Osteocyte (in vitro differentiated cells): ENCODE measurements around the gene VWF. TPM values are rescaled to one million over a fixed set of nuclear protein-coding genes. Genes with fewer than 3 reads are reported as not detected.
"Not testable (repeated sequence)": the region's sequence is repeated elsewhere in the genome, so short reads cannot be mapped to it uniquely, and the experiment has no call there.

Experiments used
- DNase-seq: peaks from one replicate; pipeline ENCODE4 v3.0.0; 2021; ENCODE audit warnings: mixed read lengths; ENCODE audit not compliant: unreplicated experiment; ENCODE audit errors: extremely low spot score
- H3K27ac Mint-ChIP-seq: one replicate; pipeline ENCODE4 v1.8.0; 2021; ENCODE audit warnings: mild to moderate bottlenecking, mixed read lengths; ENCODE audit not compliant: unreplicated experiment
- H3K27me3 Mint-ChIP-seq: one replicate; pipeline ENCODE4 v1.8.0; 2021; ENCODE audit warnings: mixed read lengths; ENCODE audit not compliant: unreplicated experiment
- H3K36me3 Mint-ChIP-seq: one replicate; pipeline ENCODE4 v1.8.0; 2021; ENCODE audit warnings: mixed read lengths; ENCODE audit not compliant: unreplicated experiment
- H3K4me1 Mint-ChIP-seq: one replicate; pipeline ENCODE4 v1.8.0; 2021; ENCODE audit warnings: mixed read lengths; ENCODE audit not compliant: unreplicated experiment
- H3K4me3 Mint-ChIP-seq: one replicate; pipeline ENCODE4 v1.8.0; 2021; ENCODE audit warnings: mild to moderate bottlenecking, moderate library complexity, mixed read lengths; ENCODE audit not compliant: unreplicated experiment
- H3K9me3 Mint-ChIP-seq: one replicate; pipeline ENCODE4 v1.8.0; 2021; ENCODE audit warnings: mixed read lengths; ENCODE audit not compliant: unreplicated experiment
- total RNA-seq: library from RNA; stranded (reverse); gene quantifications from 2 replicates; pipeline ENCODE4 v1.2.1, GENCODE V29; 2021
- TF ChIP-seq, protein P1 (sequence below): fragments of 200-600 bp; sonication (generic); IDR thresholded peaks from 2 replicates; pipeline ENCODE4 v1.5.0; 2021; ENCODE audit warnings: antibody characterized with exemption, mild to moderate bottlenecking, moderate library complexity

Gene VWF
- total RNA-seq, 1 donor from 2014 or later: 0.13 TPM

DNA sequence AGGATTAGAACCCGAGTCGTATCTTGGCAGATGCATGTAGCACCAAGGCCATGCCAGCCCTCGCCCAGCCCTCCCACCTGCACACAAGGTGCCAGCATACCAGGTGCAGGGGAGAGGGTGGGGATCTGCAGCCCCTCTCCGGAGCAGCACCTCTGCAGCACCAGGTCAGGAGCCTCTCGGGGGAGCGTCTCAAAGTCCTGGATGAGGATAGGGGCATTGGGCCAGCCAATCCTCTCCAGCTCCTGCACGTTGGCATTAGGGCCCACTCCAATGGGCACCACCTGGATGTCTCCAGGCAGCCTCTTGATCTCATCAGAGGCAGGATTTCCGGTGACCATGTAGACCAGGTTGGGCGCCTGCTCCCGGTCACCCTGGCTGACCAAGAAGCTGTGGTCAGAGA is 106.2 kb downstream of the VWF start:
- Mint-ChIP-seq H3K4me1 (peaks cover 21% of the 10 kb centered on the region), H3K27me3 (peaks cover 24% of the 10 kb centered on the region), H3K27ac (no peak overlapping the region), H3K9me3 (no peaks in the 10 kb centered on the region), H3K4me3 (no peak overlapping the region), H3K36me3 (no peaks in the 10 kb centered on the region)
- DNase-seq: no peak
- TF ChIP-seq, protein P1, sequence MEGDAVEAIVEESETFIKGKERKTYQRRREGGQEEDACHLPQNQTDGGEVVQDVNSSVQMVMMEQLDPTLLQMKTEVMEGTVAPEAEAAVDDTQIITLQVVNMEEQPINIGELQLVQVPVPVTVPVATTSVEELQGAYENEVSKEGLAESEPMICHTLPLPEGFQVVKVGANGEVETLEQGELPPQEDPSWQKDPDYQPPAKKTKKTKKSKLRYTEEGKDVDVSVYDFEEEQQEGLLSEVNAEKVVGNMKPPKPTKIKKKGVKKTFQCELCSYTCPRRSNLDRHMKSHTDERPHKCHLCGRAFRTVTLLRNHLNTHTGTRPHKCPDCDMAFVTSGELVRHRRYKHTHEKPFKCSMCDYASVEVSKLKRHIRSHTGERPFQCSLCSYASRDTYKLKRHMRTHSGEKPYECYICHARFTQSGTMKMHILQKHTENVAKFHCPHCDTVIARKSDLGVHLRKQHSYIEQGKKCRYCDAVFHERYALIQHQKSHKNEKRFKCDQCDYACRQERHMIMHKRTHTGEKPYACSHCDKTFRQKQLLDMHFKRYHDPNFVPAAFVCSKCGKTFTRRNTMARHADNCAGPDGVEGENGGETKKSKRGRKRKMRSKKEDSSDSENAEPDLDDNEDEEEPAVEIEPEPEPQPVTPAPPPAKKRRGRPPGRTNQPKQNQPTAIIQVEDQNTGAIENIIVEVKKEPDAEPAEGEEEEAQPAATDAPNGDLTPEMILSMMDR: no peak

DNA sequence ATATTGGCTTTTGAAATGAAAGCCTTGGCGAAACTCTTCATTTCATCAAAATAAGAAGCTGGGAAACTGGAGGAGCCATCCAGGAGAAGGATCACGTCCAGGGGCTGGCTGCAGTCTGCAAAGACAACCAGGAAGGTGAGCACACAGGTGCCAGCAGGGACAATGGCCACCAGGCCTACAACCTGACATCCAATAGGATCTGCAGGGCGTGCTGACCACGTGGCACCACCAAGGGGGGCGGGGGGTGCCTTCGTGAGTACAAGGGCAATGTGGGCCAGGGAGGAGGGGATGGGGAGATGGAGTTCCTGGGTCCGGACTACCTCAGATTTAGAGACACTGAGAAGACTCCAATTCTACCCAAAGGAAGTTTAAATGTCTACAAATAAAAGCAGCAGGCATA is 107.7 kb downstream of the VWF start:
- peaks cover 16% of the 10 kb centered on the region for H3K4me1 Mint-ChIP-seq
- no peak overlapping the region for H3K4me3 Mint-ChIP-seq
- H3K9me3 Mint-ChIP-seq: no peaks in the 10 kb centered on the region
- TF ChIP-seq, protein P1: no peak
- H3K27ac Mint-ChIP-seq: no peak overlapping the region
- H3K36me3 Mint-ChIP-seq: no peaks in the 10 kb centered on the region
- no peak for DNase-seq
- H3K27me3 Mint-ChIP-seq: peaks cover 22% of the 10 kb centered on the region

DNA sequence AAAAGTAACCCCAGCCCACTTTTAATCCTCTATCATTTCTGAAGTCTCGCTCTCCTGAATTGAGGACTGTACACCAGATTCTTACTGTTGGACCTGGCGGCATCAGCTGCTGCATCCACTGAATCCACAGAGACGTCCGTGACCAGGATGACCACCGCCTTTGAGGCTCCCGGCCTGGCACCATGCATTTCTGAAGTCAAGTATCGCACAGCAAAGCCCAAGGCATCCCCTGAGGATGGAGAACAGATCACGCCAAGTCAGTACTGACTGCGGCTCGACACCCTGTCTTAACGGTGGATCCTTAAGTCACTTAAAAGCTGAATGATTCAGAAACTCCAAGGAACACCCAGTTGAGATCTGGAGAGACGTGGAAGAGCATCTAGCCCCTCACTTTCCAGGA is 108.5 kb downstream of the VWF start:
- not testable (repeated sequence) for H3K27ac Mint-ChIP-seq, DNase-seq, H3K9me3 Mint-ChIP-seq, H3K4me3 Mint-ChIP-seq, H3K36me3 Mint-ChIP-seq, H3K4me1 Mint-ChIP-seq
- H3K27me3 Mint-ChIP-seq: peaks cover 22% of the 10 kb centered on the region

DNA sequence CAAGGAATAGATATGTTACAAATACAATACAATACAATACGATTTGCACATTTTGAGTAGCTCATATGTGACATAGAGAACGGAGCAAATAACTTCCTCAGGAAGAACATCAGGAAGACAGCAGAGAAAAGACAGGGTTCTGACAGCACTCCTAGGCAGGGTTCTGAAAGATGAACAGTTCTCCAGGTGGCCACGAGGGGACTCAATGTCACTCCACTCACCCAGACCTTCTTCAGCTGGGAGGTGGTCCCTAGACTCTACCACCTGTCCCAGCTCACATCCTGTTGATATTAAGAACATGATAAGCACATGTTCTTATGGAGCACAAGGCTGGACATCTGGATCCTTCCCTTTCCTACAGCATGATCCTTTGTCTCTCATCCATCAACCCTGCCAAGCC is 109.2 kb downstream of the VWF start:
- not testable (repeated sequence) for H3K9me3 Mint-ChIP-seq, H3K27ac Mint-ChIP-seq, DNase-seq, H3K4me3 Mint-ChIP-seq, H3K4me1 Mint-ChIP-seq, H3K36me3 Mint-ChIP-seq
- H3K27me3 Mint-ChIP-seq: peaks cover 25% of the 10 kb centered on the region

DNA sequence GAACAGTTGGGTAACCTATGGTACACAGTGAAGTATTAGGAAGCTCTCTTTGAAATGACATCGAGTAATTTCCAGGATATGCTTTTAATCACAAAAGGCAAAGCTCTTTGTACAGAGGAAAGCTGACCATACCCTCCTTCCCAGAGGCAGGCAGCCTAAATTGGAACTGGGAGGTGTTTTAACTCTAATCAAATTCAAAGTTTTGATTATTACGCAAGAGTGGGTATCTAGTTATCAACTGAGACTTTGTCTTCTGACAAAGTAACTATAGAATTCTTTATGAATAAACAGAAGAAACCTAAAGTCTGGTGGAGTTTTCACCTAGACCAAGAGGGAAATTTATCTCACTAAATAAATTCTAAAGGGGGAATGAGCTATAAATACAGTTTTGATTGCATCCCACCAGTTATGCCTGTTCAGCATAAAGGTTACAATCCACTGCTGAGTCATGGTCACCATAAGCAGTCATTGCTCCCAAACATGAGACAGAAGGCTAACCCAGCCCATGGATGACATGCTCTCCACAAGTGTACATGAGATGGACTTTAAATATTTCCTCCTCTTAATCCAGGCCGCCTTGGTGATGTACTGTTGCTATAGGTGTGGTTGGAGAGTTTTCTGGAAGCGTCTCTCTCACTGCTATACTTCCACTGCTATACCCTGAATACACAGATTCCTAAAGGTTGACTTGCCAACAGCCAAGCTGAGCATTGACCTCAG is 113.7 kb downstream of the VWF start:
- not testable (repeated sequence) for DNase-seq, H3K9me3 Mint-ChIP-seq, H3K36me3 Mint-ChIP-seq, H3K4me1 Mint-ChIP-seq, H3K27ac Mint-ChIP-seq, H3K4me3 Mint-ChIP-seq
- H3K27me3 Mint-ChIP-seq: peaks cover 56% of the 10 kb centered on the region

DNA sequence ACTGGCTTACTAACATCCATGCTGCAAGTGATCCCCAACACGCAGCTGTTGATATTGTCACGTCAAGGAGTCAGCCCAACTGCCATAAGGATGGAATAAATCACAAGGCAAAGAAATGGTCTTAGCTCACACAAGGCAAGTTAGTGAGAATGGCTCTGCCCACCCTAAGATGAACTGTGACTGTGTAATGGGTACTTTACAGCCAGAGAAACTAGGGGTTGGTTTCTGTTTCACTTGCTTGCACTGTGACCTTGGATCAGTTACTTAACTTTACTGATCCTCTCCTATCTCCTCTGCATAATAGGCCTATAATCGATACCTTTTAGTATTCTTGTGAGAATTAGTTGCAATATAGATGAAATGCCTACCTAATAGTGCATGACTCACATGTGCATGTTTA is 127.2 kb downstream of the VWF start:
- H3K9me3 Mint-ChIP-seq: no peaks in the 10 kb centered on the region
- peaks cover 3% of the 10 kb centered on the region for H3K4me1 Mint-ChIP-seq
- DNase-seq: no peak
- TF ChIP-seq, protein P1: no peak
- peaks cover 22% of the 10 kb centered on the region for H3K27me3 Mint-ChIP-seq
- no peak overlapping the region for H3K27ac Mint-ChIP-seq
- H3K4me3 Mint-ChIP-seq: no peak overlapping the region
- H3K36me3 Mint-ChIP-seq: no peaks in the 10 kb centered on the region
